AG10803 (cell line): Measurements from ENCODE around the gene UNK.

Experiments
- DNase-seq: peaks from one replicate; pipeline ENCODE4 v3.0.0; 2010; ENCODE audit warnings: low read depth
- H3K4me3 ChIP-seq: 2 replicates; pipeline ENCODE4 v1.5.1; 2011; ENCODE audit warnings: mild to moderate bottlenecking, low read length, control low read depth
- CTCF ChIP-seq: conservative IDR thresholded peaks from 2 replicates; pipeline ENCODE4 v1.5.1; 2011; ENCODE audit warnings: mild to moderate bottlenecking, low read length, control low read depth, inconsistent platforms

The UNK gene

GRCh38 chr17:75779987-75780889 lies 4.4 kb upstream of the UNK start:
- DNase-seq: no peak
- no peak overlapping the region for H3K4me3 ChIP-seq
- no peak for TF ChIP-seq CTCF

GRCh38 chr17:75783069-75783783 lies 1.4 kb upstream of the UNK start:
- peak; percentile 67 for DNase-seq
- peak overlapping the region; percentile 45 for H3K4me3 ChIP-seq
- TF ChIP-seq CTCF: peak; percentile 79

GRCh38 chr17:75783803-75784472 lies 668 bp upstream of the UNK start:
- DNase-seq: no peak
- TF ChIP-seq CTCF: 0 out of 2 replicates have a peak, but pooled peaks have one; percentile 9
- peak overlapping the region; percentile 55 for H3K4me3 ChIP-seq

- no peak for TF ChIP-seq CTCF
- peak; percentile 91 for DNase-seq
- peak overlapping the region; percentile 75 for H3K4me3 ChIP-seq
These were observed 647 bp downstream of the UNK start for GRCh38 chr17:75785016-75785890.

- H3K4me3 ChIP-seq: no peak overlapping the region
- no peak for TF ChIP-seq CTCF
- no peak for DNase-seq
These were observed 6.6 kb downstream of the UNK start for GRCh38 chr17:75791254-75791653.

GRCh38 chr17:75793460-75793859 lies 8.9 kb downstream of the UNK start:
- no peak for DNase-seq

More at GRCh38 chr17:75793460-75793859, 8.9 kb downstream of the UNK start:
- TF ChIP-seq CTCF: no peak
- H3K4me3 ChIP-seq: no peak overlapping the region
